Skeletal muscle cell (primary cell): Measurements from ENCODE around the gene TACR2.
A peak's percentile ranks its signal among the peaks of the same experiment; 100 is the strongest.

Experiments
- DNase-seq: peaks from one replicate; pipeline ENCODE4 v3.0.0-alpha.2; 2010; ENCODE audit warnings: low read depth
- H3K4me3 ChIP-seq: 2 replicates; pipeline ENCODE4 v1.5.1; 2011; ENCODE audit warnings: low read depth, mild to moderate bottlenecking, control low read depth, low read length, moderate library complexity

The TACR2 gene

GRCh38 chr10:69359148-69359547, 57.6 kb downstream of the TACR2 start:
- H3K4me3 ChIP-seq, result no peak overlapping the region
- peak; percentile 37 for DNase-seq

DNA sequence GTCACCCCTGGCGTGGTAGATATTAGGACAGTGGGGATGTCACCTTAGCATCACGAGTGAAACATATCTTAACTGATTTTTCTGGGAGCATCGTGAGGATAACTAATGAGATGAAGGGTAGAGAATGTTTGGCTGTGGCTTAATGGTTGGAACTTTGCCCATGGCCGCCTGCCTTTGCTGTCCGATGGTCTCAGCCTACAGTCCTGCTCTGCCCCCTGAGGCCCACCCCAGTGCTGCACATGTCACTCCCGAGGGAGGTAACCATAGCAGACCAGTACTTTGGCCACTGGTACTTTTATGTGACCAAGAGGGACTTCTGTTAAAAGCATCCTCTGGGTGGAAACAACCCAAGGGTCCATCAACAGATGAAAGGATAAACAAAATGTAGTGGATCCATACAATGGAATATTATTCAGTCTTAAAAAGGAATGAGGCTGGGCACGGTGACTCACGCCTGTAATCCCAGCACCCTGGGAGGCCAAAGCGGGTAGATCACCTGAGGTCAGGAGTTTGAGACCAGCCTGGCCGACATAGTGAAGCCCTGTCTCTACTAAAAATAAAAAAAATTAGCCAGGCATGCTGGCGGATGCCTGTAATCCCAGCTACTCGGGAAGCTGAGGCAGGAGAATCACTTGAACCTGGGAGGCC, 58.4 kb downstream of the TACR2 start:
- DNase-seq, result no peak
- no peak overlapping the region for H3K4me3 ChIP-seq

GRCh38 chr10:69356187-69356586, 60.5 kb downstream of the TACR2 start:
- no peak for DNase-seq
- H3K4me3 ChIP-seq, result no peak overlapping the region

GRCh38 chr10:69353977-69354635, 62.6 kb downstream of the TACR2 start:
- no peak overlapping the region for H3K4me3 ChIP-seq
- DNase-seq, result no peak
